Measurements from ENCODE around the gene RFC1.

Gene RFC1

DNA sequence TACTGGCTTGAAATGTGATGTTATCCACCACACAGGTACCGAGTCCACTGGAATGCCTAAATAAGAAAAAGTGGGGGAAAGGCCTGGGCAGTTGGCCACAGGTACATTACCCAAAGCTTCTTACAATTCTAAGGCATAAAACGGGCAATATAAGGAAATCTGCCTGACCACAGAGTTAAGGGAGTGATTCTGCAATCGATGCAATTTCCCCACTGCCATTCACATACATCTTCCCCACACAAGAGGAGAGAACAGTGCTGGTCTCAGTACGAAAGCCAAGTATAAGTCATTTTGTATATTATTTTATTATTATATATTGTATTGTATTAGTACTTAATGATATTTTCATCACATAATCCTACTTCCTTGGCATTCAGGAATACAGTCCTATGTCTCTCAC is 30.6 kb downstream of the RFC1 start:
- Histone ChIP-seq H3K27me3 (ENCODE audit: insufficient read depth, poor library complexity, severe bottlenecking) (no peaks in the 10 kb centered on the region), H3K27ac (replicated peaks) (no peak overlapping the region), H3K4me3 (replicated peaks; ENCODE audit: insufficient read depth, low read length) (no peak overlapping the region)
- peak in 1 of 2 experiments; percentile 69 for DNase-seq (ENCODE audit: low read depth in 1 of 2, low spot score in 1 of 2)
- TF ChIP-seq POLR2AphosphoS5 (IDR thresholded peaks at IDR 0.05; ENCODE audit: low read depth), result no peak

DNA sequence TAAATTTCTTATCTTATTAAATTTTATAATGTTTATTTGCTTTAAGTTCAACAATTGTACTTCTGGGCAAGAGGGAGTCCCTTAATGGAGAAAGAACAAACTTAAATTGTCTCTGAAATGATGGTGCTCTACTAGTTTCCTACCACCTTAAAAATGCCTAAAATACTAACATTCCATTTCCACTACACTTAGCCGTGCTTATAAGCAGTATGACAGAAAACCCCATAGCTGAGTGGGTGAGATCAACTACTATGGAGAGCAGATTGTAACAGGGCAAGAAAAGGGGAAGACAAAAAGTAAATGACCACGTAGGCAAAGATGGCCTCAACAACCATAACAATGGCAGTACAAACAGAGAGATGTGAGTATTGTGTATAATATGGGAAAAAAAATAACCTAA is 35.0 kb downstream of the RFC1 start:
- TF ChIP-seq GABPA (IDR thresholded peaks at IDR 0.05; ENCODE audit: low read depth), result no peak
- peak; percentile 28; the same call in 1 of the 2 replicates for TF ChIP-seq SPI1 (IDR thresholded peaks at IDR 0.05; ENCODE audit: borderline replicate concordance, low read depth)
- no peaks in the 10 kb centered on the region for H3K27me3 ChIP-seq (ENCODE audit: insufficient read depth, poor library complexity, severe bottlenecking)
- DNase-seq (ENCODE audit: low read depth in 1 of 2, low spot score in 1 of 2), result peak in 1 of 2 experiments; percentile 9
- no peak overlapping the region for H3K4me3 ChIP-seq (replicated peaks; ENCODE audit: insufficient read depth, low read length)
- H3K27ac ChIP-seq (replicated peaks), result no peak overlapping the region

DNA sequence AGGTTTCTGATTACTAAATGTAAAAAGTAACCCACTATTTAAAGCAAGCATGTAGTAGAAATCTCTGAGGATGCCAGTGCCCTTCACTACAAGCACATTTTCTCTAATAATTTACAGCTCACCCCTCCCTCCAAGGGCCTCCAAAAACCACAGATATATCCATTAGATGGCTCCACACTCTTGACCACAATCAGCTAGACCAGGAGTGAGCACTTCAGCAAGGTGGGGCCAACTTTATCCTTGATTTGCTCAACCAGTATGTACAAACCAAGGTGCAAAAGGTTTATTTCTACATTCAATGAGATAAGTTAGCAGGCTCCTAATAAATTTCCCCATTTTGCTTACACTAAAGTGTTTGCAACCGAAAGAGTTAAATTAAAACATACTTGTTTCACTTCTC is 35.8 kb downstream of the RFC1 start:
- no peaks in the 10 kb centered on the region for H3K27me3 ChIP-seq (ENCODE audit: insufficient read depth, poor library complexity, severe bottlenecking)
- no peak overlapping the region for H3K27ac ChIP-seq (replicated peaks)
- no peak overlapping the region for H3K4me3 ChIP-seq (replicated peaks; ENCODE audit: insufficient read depth, low read length)
- TF ChIP-seq, protein P1, sequence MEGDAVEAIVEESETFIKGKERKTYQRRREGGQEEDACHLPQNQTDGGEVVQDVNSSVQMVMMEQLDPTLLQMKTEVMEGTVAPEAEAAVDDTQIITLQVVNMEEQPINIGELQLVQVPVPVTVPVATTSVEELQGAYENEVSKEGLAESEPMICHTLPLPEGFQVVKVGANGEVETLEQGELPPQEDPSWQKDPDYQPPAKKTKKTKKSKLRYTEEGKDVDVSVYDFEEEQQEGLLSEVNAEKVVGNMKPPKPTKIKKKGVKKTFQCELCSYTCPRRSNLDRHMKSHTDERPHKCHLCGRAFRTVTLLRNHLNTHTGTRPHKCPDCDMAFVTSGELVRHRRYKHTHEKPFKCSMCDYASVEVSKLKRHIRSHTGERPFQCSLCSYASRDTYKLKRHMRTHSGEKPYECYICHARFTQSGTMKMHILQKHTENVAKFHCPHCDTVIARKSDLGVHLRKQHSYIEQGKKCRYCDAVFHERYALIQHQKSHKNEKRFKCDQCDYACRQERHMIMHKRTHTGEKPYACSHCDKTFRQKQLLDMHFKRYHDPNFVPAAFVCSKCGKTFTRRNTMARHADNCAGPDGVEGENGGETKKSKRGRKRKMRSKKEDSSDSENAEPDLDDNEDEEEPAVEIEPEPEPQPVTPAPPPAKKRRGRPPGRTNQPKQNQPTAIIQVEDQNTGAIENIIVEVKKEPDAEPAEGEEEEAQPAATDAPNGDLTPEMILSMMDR (IDR thresholded peaks at IDR 0.05; ENCODE audit: insufficient read depth, low read length), result no peak
- TF ChIP-seq, protein P2, sequence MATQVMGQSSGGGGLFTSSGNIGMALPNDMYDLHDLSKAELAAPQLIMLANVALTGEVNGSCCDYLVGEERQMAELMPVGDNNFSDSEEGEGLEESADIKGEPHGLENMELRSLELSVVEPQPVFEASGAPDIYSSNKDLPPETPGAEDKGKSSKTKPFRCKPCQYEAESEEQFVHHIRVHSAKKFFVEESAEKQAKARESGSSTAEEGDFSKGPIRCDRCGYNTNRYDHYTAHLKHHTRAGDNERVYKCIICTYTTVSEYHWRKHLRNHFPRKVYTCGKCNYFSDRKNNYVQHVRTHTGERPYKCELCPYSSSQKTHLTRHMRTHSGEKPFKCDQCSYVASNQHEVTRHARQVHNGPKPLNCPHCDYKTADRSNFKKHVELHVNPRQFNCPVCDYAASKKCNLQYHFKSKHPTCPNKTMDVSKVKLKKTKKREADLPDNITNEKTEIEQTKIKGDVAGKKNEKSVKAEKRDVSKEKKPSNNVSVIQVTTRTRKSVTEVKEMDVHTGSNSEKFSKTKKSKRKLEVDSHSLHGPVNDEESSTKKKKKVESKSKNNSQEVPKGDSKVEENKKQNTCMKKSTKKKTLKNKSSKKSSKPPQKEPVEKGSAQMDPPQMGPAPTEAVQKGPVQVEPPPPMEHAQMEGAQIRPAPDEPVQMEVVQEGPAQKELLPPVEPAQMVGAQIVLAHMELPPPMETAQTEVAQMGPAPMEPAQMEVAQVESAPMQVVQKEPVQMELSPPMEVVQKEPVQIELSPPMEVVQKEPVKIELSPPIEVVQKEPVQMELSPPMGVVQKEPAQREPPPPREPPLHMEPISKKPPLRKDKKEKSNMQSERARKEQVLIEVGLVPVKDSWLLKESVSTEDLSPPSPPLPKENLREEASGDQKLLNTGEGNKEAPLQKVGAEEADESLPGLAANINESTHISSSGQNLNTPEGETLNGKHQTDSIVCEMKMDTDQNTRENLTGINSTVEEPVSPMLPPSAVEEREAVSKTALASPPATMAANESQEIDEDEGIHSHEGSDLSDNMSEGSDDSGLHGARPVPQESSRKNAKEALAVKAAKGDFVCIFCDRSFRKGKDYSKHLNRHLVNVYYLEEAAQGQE (IDR thresholded peaks at IDR 0.05; ENCODE audit: insufficient replicate concordance, low read depth), result no peak
- no peak for TF ChIP-seq POLR2AphosphoS5 (IDR thresholded peaks at IDR 0.05; ENCODE audit: low read depth)
- TF ChIP-seq SPI1 (IDR thresholded peaks at IDR 0.05; ENCODE audit: borderline replicate concordance, low read depth), result no peak
- no peak for TF ChIP-seq GABPA (IDR thresholded peaks at IDR 0.05; ENCODE audit: low read depth)
- DNase-seq (ENCODE audit: low read depth in 1 of 2, low spot score in 1 of 2), result no peak

DNA sequence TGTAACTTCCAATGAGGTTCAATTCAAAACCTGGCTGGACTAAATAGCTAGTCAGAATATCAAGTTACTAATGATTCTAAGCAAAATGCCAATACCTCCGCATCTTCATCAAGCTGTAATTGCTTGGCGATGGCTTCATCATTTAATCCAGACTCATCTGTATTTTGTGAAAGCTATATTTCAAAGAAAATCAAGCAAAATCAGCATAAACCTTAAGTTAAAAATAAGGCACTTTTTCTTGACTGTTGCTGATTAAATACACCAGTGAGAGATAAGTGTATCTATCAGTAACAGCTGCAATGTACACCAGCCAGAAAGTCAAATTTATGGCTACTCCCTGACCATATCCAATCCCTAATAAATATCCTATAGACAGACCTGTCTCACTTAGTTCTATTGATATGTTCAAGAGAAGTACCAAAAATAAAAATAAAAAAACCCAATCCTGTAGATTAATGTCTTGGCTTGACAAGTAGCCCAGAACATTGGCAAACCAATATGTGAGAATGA is 39.6 kb downstream of the RFC1 start:
- no peak overlapping the region for H3K27ac ChIP-seq (replicated peaks)
- H3K4me3 ChIP-seq (replicated peaks; ENCODE audit: insufficient read depth, low read length), result no peak overlapping the region
- H3K27me3 ChIP-seq (ENCODE audit: insufficient read depth, poor library complexity, severe bottlenecking), result no peaks in the 10 kb centered on the region
- no peak for DNase-seq (ENCODE audit: low read depth in 1 of 2, low spot score in 1 of 2)
- TF ChIP-seq, protein P1 (IDR thresholded peaks at IDR 0.05; ENCODE audit: insufficient read depth, low read length), result no peak
- no peak for TF ChIP-seq SPI1 (IDR thresholded peaks at IDR 0.05; ENCODE audit: borderline replicate concordance, low read depth)

DNA sequence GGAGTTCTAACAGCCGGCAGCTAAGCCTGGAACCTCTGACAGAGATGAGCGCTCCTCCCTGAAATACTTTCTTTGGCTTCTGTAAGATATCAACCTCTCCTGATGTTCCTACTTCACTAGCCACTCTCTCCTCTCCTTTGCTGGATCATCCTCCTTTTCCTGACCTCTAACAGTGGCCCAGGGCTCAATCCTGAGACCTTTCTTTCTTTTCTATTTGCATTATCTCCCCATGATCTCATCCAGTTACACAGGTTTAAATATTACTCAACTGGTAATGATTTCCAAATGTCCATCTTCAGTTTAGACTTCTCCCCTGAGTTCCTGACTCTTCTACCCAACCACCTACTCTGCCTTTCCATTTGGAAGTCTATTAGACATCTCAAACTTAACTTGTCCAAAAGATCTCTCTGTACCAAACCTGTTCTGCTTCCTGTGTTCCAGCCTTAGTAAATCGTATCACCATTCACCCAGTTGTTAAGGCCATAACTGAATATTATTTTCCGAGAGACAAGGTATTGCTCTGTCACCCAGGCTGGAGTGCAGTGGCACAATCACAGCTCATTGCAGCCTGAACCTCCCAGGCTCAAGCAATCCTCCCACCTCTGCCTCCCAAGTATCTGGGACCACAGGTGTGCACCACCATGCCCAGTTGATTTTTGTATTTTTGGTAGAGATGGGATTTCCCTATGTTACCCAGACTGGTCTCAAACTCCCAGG is 41.1 kb downstream of the RFC1 start:
- no peak for DNase-seq (ENCODE audit: low read depth in 1 of 2, low spot score in 1 of 2)
- TF ChIP-seq POLR2AphosphoS5 (IDR thresholded peaks at IDR 0.05; ENCODE audit: low read depth) (no peak), SPI1 (IDR thresholded peaks at IDR 0.05; ENCODE audit: borderline replicate concordance, low read depth) (no peak), GABPA (IDR thresholded peaks at IDR 0.05; ENCODE audit: low read depth) (no peak)
- TF ChIP-seq, protein P1 (IDR thresholded peaks at IDR 0.05; ENCODE audit: insufficient read depth, low read length), result no peak
- TF ChIP-seq, protein P2 (IDR thresholded peaks at IDR 0.05; ENCODE audit: insufficient replicate concordance, low read depth), result no peak
- Histone ChIP-seq H3K27ac (replicated peaks) (no peak overlapping the region), H3K27me3 (ENCODE audit: insufficient read depth, poor library complexity, severe bottlenecking) (no peaks in the 10 kb centered on the region), H3K4me3 (replicated peaks; ENCODE audit: insufficient read depth, low read length) (no peak overlapping the region)

Measured in HL-60 (cell line).